Measurements from ENCODE around the gene FGFR2. TPM values are rescaled to one million over a fixed set of nuclear protein-coding genes. Genes with fewer than 3 reads are reported as not detected.

The FGFR2 gene
- total and polyA plus RNA-seq, 4 donors, result 0.67 to 13.1 (median 5.2) TPM

DNA sequence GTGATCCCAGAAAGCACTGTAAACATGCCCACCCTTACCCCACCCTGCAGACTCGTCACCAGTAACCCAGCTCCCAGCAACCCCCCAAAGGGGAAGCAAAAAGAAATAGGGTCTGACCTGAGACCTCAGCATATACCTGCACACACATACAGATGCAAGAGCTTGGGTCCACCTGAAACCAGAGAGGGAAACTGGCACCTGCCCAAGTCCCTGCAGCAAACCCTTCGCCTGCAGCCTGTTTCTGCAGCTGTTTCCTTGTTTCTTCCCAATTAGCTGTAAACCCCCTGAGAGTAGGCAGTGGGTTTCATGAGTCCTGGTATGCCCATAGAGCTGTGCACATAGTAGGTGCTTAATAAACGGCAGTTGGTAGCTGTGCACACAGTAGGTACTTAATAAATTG lies 140.5 kb downstream of the FGFR2 start:
- DNase-seq, result no peak
- peak overlapping the region in 1 of 2 donors; percentile 11 for H3K27ac ChIP-seq (ENCODE audit: low read depth in 1 of 2, low read length in 2 of 2)
- intact Hi-C loops (cut with DNase I), result no loop called here
- H3K27me3 ChIP-seq (ENCODE audit: control insufficient read depth in 1 of 2, insufficient read depth in 2 of 2, low read length in 1 of 2), result no peaks in the 10 kb centered on the region
- H3K4me1 ChIP-seq (ENCODE audit: control insufficient read depth in 1 of 2, insufficient read depth in 2 of 2, low read length in 2 of 2), result no peaks in the 10 kb centered on the region
- H3K36me3 ChIP-seq (ENCODE audit: control insufficient read depth in 1 of 2, insufficient read depth in 2 of 2, low read length in 1 of 2), result no peaks in the 10 kb centered on the region
- H3K4me3 ChIP-seq (ENCODE audit: low read length in 2 of 2), result no peak overlapping the region
- no peak for ATAC-seq (ENCODE audit: low FRiP score)
- H3K9me3 ChIP-seq (ENCODE audit: control insufficient read depth, low read length), result no peaks in the 10 kb centered on the region
- WGBS, 2 donors, result 77% methylated on average over 3 of the region's 3 CpGs

DNA sequence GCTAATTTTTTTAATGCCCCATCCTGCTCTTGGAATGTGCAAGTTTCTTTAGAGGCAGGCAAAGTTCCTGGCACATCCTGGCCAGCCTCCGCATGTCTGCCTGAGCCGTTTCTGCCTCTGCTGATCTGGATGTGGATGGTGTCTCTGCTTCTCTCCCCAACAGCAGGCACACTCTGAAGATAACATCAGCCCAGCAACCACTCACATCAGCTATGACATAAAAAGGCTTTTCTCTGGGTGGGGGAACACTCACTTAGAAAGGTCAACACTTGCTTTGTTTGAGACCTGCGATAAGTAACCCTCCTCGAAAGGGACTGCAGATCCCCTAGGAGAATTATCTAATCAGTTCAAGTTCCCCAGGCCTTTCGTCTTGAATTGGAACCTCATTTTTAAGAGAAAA lies 142.9 kb downstream of the FGFR2 start:
- Histone ChIP-seq H3K4me3 (ENCODE audit: low read length in 2 of 2) (no peak overlapping the region), H3K4me1 (ENCODE audit: control insufficient read depth in 1 of 2, insufficient read depth in 2 of 2, low read length in 2 of 2) (no peaks in the 10 kb centered on the region), H3K27me3 (ENCODE audit: control insufficient read depth in 1 of 2, insufficient read depth in 2 of 2, low read length in 1 of 2) (no peaks in the 10 kb centered on the region), H3K27ac (ENCODE audit: low read depth in 1 of 2, low read length in 2 of 2) (no peak overlapping the region), H3K9me3 (ENCODE audit: control insufficient read depth, low read length) (no peaks in the 10 kb centered on the region), H3K36me3 (ENCODE audit: control insufficient read depth in 1 of 2, insufficient read depth in 2 of 2, low read length in 1 of 2) (no peaks in the 10 kb centered on the region)
- DNase-seq (no peak), ATAC-seq (ENCODE audit: low FRiP score) (no peak)
- intact Hi-C loops (cut with DNase I), result no loop called here
- 83 to 89% methylated on average over 5 of the region's 5 CpGs for WGBS, 2 donors

DNA sequence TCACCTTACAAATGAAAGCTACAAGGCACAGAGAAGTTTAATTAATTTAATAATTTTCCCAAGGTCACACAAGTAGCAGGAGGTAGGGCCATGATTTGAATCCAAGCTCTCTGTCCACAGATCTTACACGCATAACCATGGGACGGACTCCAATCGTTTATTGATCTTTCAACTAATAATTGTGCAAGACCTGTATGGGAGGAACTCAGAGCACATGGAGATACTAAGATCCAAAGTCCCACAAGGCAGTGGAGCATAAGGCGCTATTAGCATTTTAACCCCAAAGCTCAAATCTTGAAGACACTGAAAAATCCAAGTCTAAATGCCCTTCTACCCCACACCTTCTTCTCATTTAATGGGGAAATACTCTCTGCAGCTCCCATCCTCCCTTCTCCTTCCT lies 143.5 kb downstream of the FGFR2 start:
- no peak for DNase-seq
- no peaks in the 10 kb centered on the region for H3K27me3 ChIP-seq (ENCODE audit: control insufficient read depth in 1 of 2, insufficient read depth in 2 of 2, low read length in 1 of 2)
- H3K36me3 ChIP-seq (ENCODE audit: control insufficient read depth in 1 of 2, insufficient read depth in 2 of 2, low read length in 1 of 2), result no peaks in the 10 kb centered on the region
- no peak overlapping the region for H3K27ac ChIP-seq (ENCODE audit: low read depth in 1 of 2, low read length in 2 of 2)
- no peaks in the 10 kb centered on the region for H3K4me1 ChIP-seq (ENCODE audit: control insufficient read depth in 1 of 2, insufficient read depth in 2 of 2, low read length in 2 of 2)
- no peak overlapping the region for H3K4me3 ChIP-seq (ENCODE audit: low read length in 2 of 2)
- ATAC-seq (ENCODE audit: low FRiP score), result no peak
- intact Hi-C loops (cut with DNase I), result no loop called here
- H3K9me3 ChIP-seq (ENCODE audit: control insufficient read depth, low read length), result no peaks in the 10 kb centered on the region
- 84 to 95% methylated on average over 4 of the region's 4 CpGs for WGBS, 2 donors

DNA sequence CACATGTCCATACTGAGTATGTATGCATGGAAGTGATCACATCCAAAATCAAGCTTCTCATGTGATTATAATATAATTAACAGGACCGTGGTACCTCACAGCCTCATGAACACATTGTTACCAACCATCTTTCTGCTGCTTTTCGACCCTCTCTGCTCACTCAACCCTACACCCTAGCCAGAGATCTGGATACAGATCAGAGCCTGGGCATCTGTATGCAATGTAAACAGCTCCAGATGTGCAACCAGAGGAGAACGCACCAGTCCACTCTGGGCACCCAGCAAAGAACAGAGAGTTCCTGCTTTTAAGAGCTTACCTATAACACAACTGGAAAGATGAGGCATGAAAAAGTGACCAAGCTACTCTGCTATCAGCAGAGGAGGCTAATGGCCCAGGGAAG lies 145.1 kb downstream of the FGFR2 start:
- WGBS, 2 donors, result 89 to 93% methylated on average over 3 of the region's 3 CpGs
- no peaks in the 10 kb centered on the region for H3K27me3 ChIP-seq (ENCODE audit: control insufficient read depth in 1 of 2, insufficient read depth in 2 of 2, low read length in 1 of 2)

DNA sequence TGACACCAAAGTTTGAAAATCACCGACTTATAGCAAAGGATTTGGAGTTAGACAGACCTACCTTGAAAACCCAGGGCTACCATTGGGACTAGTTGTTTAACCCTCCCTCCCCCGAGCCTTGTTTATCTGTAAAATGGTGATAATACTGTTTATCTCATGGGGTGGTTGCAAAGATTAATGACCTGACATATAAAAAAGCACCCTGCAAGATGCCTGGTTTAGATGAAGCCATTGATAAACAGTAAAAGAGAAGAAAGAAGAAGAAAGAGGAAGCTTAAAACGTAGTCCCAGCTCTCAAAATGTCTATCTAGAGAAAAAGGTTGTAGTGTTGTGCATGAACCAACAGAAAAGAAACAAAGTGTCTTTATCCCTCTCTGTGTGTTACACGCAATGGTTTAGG lies 145.7 kb downstream of the FGFR2 start:
- no peaks in the 10 kb centered on the region for H3K9me3 ChIP-seq (ENCODE audit: control insufficient read depth, low read length)
- ATAC-seq (ENCODE audit: low FRiP score) (no peak), DNase-seq (no peak)
- no peak overlapping the region for H3K27ac ChIP-seq (ENCODE audit: low read depth in 1 of 2, low read length in 2 of 2)
- no peaks in the 10 kb centered on the region for H3K36me3 ChIP-seq (ENCODE audit: control insufficient read depth in 1 of 2, insufficient read depth in 2 of 2, low read length in 1 of 2)
- H3K4me3 ChIP-seq (ENCODE audit: low read length in 2 of 2), result no peak overlapping the region
- H3K27me3 ChIP-seq (ENCODE audit: control insufficient read depth in 1 of 2, insufficient read depth in 2 of 2, low read length in 1 of 2), result no peaks in the 10 kb centered on the region
- intact Hi-C loops (cut with DNase I), result no loop called here
- no peaks in the 10 kb centered on the region for H3K4me1 ChIP-seq (ENCODE audit: control insufficient read depth in 1 of 2, insufficient read depth in 2 of 2, low read length in 2 of 2)
- 86 to 88% methylated on average over 4 of the region's 4 CpGs for WGBS, 2 donors

More for the DNA sequence above, 145.1 kb downstream of the FGFR2 start:
- Histone ChIP-seq H3K4me1 (ENCODE audit: control insufficient read depth in 1 of 2, insufficient read depth in 2 of 2, low read length in 2 of 2) (no peaks in the 10 kb centered on the region), H3K27ac (ENCODE audit: low read depth in 1 of 2, low read length in 2 of 2) (no peak overlapping the region), H3K36me3 (ENCODE audit: control insufficient read depth in 1 of 2, insufficient read depth in 2 of 2, low read length in 1 of 2) (no peaks in the 10 kb centered on the region), H3K9me3 (ENCODE audit: control insufficient read depth, low read length) (no peaks in the 10 kb centered on the region), H3K4me3 (ENCODE audit: low read length in 2 of 2) (no peak overlapping the region)
- intact Hi-C loops (cut with DNase I), result no loop called here
- DNase-seq, result no peak
- no peak for ATAC-seq (ENCODE audit: low FRiP score)

DNA sequence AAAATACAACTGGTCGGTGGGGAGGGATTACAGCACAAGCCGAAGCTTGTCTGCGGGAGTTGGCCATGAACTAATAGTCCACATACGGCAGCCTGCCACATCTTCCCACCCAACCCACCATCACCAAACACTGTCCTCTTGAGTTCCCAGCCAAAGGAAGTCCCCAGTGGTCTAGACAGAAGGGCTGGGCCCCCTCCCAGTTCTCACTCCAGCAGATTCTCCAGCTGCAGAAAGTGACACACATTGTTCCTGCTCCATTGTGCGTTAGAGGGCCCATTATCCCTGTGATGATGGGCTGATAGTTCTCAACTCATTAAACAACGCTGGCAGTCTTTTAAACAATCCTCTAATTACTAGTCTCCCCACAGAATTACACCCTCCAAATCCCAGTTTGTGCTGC lies 148.0 kb downstream of the FGFR2 start:
- no peaks in the 10 kb centered on the region for H3K27me3 ChIP-seq (ENCODE audit: control insufficient read depth in 1 of 2, insufficient read depth in 2 of 2, low read length in 1 of 2)
- H3K4me3 ChIP-seq (ENCODE audit: low read length in 2 of 2), result no peak overlapping the region
- H3K27ac ChIP-seq (ENCODE audit: low read depth in 1 of 2, low read length in 2 of 2), result no peak overlapping the region
- DNase-seq, result no peak
- H3K36me3 ChIP-seq (ENCODE audit: control insufficient read depth in 1 of 2, insufficient read depth in 2 of 2, low read length in 1 of 2), result no peaks in the 10 kb centered on the region
- ATAC-seq (ENCODE audit: low FRiP score), result no peak
- no peaks in the 10 kb centered on the region for H3K9me3 ChIP-seq (ENCODE audit: control insufficient read depth, low read length)
- no peaks in the 10 kb centered on the region for H3K4me1 ChIP-seq (ENCODE audit: control insufficient read depth in 1 of 2, insufficient read depth in 2 of 2, low read length in 2 of 2)
- intact Hi-C loops (cut with DNase I), result no loop called here
- WGBS, 2 donors, result 89 to 96% methylated on average over 6 of the region's 6 CpGs

DNA sequence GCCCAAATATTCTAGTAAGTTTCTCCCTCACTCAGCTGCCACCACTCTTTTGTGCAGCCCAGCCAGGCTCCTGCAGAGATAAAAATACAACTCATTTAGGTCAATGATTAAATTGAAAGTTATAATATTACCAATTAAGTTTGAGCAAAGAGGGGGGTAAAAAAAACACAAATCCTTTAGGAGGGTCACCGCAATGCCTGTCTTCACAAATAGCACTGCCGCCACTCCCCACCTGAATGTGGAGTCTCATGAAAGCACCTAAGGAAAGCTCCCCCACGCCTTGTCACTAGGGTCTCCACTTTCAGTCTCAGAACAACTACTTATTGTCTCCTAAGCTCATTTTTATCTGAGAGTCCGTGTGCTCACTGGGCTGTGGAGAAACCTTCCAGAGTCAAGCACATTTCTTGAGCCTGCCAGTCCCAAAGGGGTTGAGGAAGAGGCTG lies 148.7 kb downstream of the FGFR2 start:
- intact Hi-C loops (cut with DNase I), result no loop called here

DNA sequence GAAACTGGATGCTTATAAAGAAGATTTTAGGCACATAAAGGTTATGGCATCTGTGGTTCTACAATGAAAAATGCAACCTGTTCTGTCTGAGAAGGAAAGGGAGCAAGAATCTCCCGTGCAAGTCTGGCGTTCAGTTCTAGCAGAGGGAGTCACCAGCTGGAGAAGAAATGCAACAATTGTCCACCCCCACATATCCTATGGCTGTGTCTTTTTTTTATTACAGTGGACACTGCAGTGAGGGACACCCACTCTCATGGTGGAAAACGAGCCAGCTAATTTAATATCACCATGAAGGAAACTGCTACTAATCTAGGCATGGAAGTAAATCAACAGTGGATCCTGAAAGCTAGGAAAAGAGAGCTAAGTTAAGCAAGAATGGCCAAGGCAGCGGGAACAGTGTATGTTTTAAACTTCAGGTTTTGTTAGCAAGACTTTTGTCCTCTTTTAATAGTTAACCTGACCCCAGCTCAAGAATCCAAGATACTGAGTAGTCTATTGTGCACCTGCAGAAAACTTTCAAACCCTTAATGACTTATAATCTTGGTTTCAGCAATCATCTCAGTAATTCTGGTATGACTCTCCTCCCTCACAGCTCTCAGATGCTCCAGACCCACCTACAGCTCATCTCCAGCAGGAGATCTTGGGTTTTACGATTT lies 149.3 kb downstream of the FGFR2 start:
- H3K4me3 ChIP-seq (ENCODE audit: low read length in 2 of 2), result no peak overlapping the region
- ATAC-seq (ENCODE audit: low FRiP score) (no peak), DNase-seq (no peak)
- WGBS, 2 donors, result 55 to 57% methylated on average over 5 of the region's 5 CpGs
- H3K9me3 ChIP-seq (ENCODE audit: control insufficient read depth, low read length), result no peaks in the 10 kb centered on the region
- H3K27me3 ChIP-seq (ENCODE audit: control insufficient read depth in 1 of 2, insufficient read depth in 2 of 2, low read length in 1 of 2), result no peaks in the 10 kb centered on the region
- H3K27ac ChIP-seq (ENCODE audit: low read depth in 1 of 2, low read length in 2 of 2), result no peak overlapping the region
- intact Hi-C loops (cut with DNase I), result no loop called here
- no peaks in the 10 kb centered on the region for H3K4me1 ChIP-seq (ENCODE audit: control insufficient read depth in 1 of 2, insufficient read depth in 2 of 2, low read length in 2 of 2)
- H3K36me3 ChIP-seq (ENCODE audit: control insufficient read depth in 1 of 2, insufficient read depth in 2 of 2, low read length in 1 of 2), result no peaks in the 10 kb centered on the region

More for the DNA sequence above, 148.7 kb downstream of the FGFR2 start:
- no peaks in the 10 kb centered on the region for H3K27me3 ChIP-seq (ENCODE audit: control insufficient read depth in 1 of 2, insufficient read depth in 2 of 2, low read length in 1 of 2)
- H3K4me3 ChIP-seq (ENCODE audit: low read length in 2 of 2), result no peak overlapping the region
- no peak for ATAC-seq (ENCODE audit: low FRiP score)
- no peaks in the 10 kb centered on the region for H3K4me1 ChIP-seq (ENCODE audit: control insufficient read depth in 1 of 2, insufficient read depth in 2 of 2, low read length in 2 of 2)
- H3K36me3 ChIP-seq (ENCODE audit: control insufficient read depth in 1 of 2, insufficient read depth in 2 of 2, low read length in 1 of 2), result no peaks in the 10 kb centered on the region
- no peak overlapping the region for H3K27ac ChIP-seq (ENCODE audit: low read depth in 1 of 2, low read length in 2 of 2)
- DNase-seq, result no peak
- no peaks in the 10 kb centered on the region for H3K9me3 ChIP-seq (ENCODE audit: control insufficient read depth, low read length)
- 84 to 85% methylated on average over 4 of the region's 4 CpGs for WGBS, 2 donors

DNA sequence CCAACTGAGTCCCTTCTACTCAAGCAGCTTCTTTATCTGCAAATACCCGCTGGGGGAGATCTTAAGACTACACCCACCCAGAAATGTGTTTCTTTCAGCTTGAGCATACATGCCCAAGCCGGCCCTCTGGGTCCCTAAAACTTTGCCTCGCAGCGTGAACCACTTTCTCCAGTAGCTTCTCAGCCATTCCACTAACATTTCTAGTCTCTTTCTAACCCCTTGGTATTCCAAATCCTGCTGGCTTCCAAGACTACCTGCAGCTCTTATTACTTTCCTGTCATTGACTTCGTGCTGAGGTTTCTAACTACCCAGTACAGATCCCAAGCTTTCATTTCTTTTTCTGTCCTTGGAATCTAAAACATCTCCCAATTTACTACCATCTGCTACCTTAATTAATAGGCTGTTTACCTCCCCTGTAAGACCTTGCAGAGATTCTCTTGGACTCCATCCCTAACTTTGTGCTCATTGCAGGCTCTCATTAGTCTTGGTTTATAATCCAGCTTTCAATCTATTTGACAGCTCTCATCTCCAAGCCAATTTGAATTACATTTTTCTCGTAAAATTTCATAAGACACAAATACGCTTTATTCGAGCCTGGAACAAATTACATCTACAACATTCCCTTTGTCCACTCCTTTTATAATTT lies 153.6 kb downstream of the FGFR2 start:
- Histone ChIP-seq H3K36me3 (ENCODE audit: control insufficient read depth in 1 of 2, insufficient read depth in 2 of 2, low read length in 1 of 2) (no peaks in the 10 kb centered on the region), H3K27ac (ENCODE audit: low read depth in 1 of 2, low read length in 2 of 2) (no peak overlapping the region)

More for the DNA sequence above, 153.6 kb downstream of the FGFR2 start:
- Histone ChIP-seq H3K4me3 (ENCODE audit: low read length in 2 of 2) (no peak overlapping the region), H3K9me3 (ENCODE audit: control insufficient read depth, low read length) (no peaks in the 10 kb centered on the region), H3K4me1 (ENCODE audit: control insufficient read depth in 1 of 2, insufficient read depth in 2 of 2, low read length in 2 of 2) (no peaks in the 10 kb centered on the region), H3K27me3 (ENCODE audit: control insufficient read depth in 1 of 2, insufficient read depth in 2 of 2, low read length in 1 of 2) (no peaks in the 10 kb centered on the region)
- WGBS, 2 donors, result 91% methylated on average over 8 of the region's 8 CpGs
- intact Hi-C loops (cut with DNase I), result no loop called here
- ATAC-seq (ENCODE audit: low FRiP score), result no peak
- DNase-seq, result no peak
